Measurements from ENCODE around the gene WFDC1.

The WFDC1 gene

DNA sequence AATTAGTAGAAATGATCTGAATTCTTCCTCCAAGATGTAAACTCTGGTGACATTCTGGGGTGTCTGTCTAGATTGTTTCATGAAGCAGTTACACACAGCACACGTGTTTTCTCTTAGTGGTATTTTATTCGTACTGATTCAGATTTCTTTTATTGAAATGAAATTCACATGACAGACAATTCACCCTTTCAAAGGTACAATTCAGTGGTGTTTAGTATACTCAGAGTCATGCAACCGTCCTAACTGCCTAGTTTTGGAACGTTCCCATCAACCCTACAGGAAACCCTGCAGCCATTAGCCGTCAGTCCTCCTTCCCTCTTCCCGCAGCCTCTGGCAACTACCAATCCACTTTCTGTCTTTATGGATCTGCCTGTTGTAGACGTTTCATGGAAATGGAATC, 8.8 kb downstream of the WFDC1 start:
- no peak for DNase-seq

DNA sequence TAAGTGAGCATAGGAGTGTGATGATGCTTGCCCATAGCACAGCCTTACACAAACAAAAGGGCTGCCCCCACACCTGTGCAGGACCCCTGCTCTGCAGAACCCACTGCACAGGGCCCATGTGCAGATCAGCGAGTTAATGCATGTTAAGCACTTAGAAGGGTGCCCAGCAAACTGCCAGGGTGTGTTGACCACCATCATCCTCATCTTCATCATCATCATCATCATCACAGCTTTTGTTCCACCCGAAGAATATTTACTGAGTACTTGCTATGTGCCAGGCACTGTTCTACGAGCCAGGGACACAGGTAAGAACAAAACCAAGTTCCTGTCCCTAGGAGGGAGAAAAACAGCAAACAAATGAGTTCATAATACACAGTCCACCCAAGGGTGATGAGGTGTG, 11.9 kb downstream of the WFDC1 start:
- no peak for DNase-seq

DNA sequence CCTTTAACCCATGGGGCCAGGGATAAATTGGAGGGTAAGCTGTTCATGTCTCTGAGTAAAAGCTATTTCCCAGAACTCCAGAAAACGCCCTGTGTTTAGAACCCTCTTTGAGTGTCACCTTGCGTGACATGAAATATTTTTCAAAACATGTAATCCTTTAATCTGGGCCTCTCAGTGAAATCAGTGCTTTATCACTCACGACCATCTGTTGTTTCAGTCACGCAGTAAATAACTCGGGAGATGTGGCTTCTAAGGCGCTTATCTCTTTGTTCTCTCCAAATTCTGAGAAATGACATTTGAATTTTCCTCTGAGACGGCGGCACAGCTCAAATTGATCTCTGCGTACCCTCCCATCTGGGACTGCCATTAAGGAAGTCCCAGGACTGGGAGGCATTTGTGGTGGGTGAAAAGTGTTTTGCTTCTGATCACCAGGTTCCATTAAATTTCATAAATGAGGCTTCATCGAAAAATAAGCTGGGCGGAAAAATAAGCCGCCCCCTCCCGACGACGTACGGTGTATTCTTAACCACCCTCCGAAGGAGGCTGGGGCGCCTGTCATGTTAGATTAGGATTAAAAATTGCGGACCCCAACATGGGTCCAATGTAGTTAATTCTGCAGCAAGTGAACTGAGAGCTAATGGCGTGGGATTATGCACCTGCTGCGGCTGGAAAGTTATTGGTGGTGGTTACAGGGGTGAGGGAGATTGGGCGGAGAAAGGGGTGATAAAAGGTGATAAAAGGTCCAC, 12.7 kb downstream of the WFDC1 start:
- no peak for DNase-seq

GRCh38 chr16:84308120-84308519, 13.4 kb downstream of the WFDC1 start:
- peak; percentile 25 for DNase-seq

- no peak for DNase-seq
Observed at GRCh38 chr16:84310642-84311041, 16.0 kb downstream of the WFDC1 start.

DNA sequence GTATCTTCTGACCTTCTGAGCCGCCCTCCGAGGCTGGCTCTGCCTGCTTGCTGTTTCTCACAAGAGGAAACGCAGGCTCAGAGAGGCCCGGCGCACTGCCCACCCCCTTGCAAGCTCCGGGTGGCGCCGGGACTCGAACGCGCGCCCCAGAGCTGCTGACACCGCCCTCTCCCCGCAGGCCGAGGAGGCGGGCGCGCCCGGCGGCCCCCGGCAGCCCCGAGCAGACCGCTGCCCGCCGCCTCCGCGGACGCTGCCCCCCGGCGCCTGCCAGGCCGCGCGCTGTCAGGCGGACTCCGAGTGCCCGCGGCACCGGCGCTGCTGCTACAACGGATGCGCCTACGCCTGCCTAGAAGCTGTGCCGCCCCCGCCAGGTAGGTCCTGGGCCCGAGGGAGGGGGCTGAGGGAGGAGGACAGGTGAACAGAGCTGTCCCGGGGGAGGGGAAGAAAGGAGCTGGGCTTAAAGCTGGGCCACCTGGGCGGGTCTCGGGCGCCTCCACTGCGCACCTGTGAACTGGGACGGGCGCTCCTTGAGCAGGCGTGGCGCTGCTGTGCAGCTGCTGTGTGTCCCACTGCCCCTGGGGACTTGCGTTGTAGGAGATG, 18.2 kb downstream of the WFDC1 start:
- DNase-seq, result no peak

- no peak for DNase-seq
Observed at GRCh38 chr16:84313921-84314320, 19.2 kb downstream of the WFDC1 start.

GRCh38 chr16:84314373-84314772, 19.7 kb downstream of the WFDC1 start:
- DNase-seq, result no peak

GRCh38 chr16:84314814-84315213, 20.1 kb downstream of the WFDC1 start:
- DNase-seq, result no peak

DNA sequence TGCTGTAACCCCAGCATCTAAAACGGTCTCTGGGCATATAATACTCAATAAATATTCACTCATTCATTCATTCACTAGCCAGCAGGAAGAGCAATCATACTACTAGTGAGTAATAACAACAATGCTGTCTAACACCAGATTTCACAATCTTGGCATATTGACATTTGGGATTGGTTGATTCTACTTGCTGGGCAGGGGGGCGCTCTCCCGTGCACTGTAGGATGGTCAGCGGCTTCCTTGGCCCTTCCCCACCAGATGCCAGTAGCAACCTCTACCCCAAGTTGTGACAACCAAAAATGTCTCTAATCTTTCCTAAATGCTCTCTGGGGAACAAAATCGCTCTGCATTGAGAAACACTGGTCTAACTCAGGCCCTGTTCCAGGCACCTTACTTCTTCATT, 20.7 kb downstream of the WFDC1 start:
- DNase-seq, result no peak

DNA sequence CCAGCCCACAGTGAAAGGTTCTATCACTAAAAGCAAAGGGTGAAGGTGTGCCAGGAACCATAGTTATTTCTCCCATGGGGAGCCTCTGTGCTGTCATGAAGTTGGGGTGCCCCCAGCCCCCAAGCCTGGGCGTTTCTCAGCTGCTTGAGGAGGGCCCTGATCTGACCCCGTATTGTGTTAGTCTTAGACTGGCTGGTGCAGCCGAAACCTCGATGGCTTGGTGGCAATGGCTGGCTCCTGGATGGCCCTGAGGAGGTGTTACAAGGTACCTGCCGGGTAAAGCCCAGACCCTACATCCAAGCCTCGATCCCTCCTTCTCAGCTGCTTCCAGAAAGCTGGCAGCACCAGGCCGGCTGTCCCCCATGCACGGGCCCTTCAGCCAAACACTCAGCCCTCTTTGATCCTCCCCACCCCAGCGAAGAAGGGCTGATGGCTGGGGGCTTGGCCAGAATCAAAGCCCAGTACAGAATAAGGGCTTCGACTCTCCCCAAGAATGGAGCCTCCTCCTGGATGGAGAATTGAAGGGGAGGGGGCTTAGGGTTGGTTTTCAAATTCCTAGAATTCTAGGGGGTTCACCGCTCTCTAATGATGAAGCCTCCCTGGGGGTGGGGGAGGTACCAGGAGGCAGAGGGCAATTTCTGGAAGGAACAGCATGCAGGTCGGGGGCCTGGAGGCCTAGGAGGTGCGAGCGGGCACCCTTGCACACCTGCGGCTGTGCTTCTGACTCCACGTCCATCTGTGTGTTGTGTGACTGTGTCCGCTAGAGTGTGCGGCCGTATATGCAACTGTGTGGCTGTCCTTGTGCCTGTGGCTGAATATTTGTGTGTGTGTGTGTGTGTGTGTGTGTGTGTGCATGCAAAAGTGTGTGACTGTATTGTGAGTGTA, 23.7 kb downstream of the WFDC1 start:
- no peak for DNase-seq

GRCh38 chr16:84319146-84319760, 24.6 kb downstream of the WFDC1 start:
- no peak for DNase-seq

- no peak for DNase-seq
Observed at GRCh38 chr16:84320511-84320910, 25.8 kb downstream of the WFDC1 start.

DNA sequence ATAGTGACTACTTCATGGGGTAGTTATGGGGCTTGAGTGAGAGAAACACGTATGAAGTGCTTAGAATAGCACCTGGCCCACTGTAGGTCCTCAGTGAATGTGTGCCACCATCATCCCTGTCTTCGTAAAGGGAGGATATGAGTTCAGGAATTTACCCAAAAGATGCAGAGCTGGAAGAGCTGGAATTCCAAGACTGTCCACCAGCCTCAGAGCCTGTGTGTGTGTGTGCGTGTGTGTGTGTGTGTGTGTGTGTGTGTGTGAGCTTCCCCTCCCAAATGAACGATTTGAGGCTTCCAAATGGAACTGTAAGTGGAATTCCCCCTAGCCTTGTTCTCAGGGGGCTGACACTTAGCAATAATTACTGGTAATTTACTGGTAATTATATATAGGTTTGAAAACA, 27.3 kb downstream of the WFDC1 start:
- DNase-seq, result no peak

GRCh38 chr16:84322749-84323148, 28.1 kb downstream of the WFDC1 start:
- DNase-seq, result no peak

DNA sequence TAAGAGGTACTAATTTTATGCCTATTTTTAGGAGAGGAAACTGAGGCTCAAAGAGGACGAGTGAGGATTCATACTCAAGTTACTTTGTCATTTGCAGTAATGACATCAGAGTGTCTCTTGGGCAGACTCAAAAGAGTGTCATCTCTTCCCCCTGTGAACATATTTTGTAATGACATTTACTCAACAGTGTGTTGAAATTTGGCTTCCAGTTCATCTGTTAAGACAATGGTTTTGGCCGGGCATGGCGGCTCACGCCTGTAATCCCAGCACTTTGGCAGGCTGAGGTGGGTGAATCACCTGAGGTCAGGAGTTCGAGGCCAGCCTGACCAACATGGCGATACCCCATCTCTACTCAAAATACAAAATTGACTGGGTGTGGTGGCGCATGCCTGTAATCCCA, 28.9 kb downstream of the WFDC1 start:
- DNase-seq, result no peak

DNA sequence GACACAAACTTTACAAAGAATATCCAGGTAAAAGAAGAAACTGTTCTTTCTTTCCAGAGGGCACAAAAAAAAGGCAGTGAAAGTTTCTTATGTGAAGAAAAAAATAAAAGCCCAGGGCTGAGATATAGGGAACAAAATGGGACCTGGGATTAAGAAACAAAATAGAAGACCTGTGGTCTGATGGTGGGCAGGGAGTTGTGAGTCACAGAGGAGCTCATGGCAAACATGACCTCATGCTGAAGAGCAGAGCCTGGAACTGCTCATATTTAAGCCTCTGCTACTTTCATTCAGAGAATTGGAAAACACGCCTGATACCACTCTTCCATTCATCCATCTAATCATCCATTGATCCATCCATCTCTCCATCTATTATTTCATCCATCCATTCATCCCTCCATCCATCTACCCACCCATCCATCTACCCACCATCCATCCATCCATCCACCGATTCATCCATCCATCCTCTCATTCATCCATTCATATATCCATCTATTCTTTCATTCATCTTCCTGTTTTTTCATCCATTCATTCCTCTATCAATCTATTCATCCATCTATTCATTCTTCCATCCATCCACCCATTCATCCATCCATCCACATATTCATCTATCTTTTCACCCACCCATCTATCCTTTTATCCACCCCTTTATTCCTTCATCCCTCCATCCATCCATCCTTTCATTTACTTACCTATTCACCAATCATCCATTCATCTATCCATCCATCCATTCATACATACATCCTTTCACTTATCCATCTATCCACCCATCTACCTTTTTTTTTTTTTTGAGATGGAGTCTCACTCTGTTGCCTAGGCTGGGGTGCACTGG, 30.0 kb downstream of the WFDC1 start:
- DNase-seq, result no peak

DNA sequence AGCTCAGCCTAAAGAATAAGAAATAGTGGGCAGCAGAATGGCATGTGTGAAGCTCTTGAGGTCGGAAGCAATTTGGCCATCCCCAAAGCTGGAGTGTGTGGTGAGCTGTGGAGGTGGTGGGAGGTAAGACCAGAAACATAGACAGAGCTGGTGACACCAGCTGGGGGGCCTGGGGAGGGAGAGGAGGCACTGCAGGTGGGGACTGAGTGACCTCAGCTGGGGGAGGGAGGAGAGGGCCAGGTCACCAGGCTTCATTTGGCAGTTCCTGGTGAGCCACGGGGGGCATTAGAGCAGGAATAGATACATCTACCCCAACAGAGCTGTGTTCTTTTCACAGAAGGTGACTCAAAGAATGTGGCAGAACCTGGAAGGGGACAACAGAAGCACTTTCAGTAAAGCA, 31.9 kb downstream of the WFDC1 start:
- no peak for DNase-seq

- no peak for DNase-seq
Observed at GRCh38 chr16:84327926-84328505, 33.3 kb downstream of the WFDC1 start.

GRCh38 chr16:84329016-84329415, 34.3 kb downstream of the WFDC1 start:
- no peak for DNase-seq

- DNase-seq, result no peak
Observed at GRCh38 chr16:84329843-84330684, 35.4 kb downstream of the WFDC1 start.

Measured in fibroblast of skin of right biceps (primary cell).